HUES48 (cell line): ENCODE results near the gene DLG2.

Experiments used
- H3K27ac ChIP-seq: one replicate; pipeline ENCODE4 v1.7.0; 2013; ENCODE audit warnings: low read depth, low read length, inconsistent platforms
- H3K27me3 ChIP-seq: 2 replicates; pipeline ENCODE4 v1.6.1; 2013; ENCODE audit warnings: mild to moderate bottlenecking, low read length; ENCODE audit not compliant: control insufficient read depth, insufficient read depth
- H3K36me3 ChIP-seq: 2 replicates; pipeline ENCODE4 v1.6.1; 2013; ENCODE audit warnings: low read length; ENCODE audit not compliant: control insufficient read depth, insufficient read depth
- H3K4me1 ChIP-seq: 2 replicates; pipeline ENCODE4 v1.6.1; 2013; ENCODE audit warnings: mild to moderate bottlenecking, low read length; ENCODE audit not compliant: control insufficient read depth, insufficient read depth
- H3K4me3 ChIP-seq: 2 replicates; pipeline ENCODE4 v1.5.1; 2013; ENCODE audit warnings: mild to moderate bottlenecking, low read depth, low read length
- H3K9ac ChIP-seq: 2 replicates; pipeline ENCODE4 v1.6.1; 2013; ENCODE audit warnings: mild to moderate bottlenecking, low read depth, low read length, moderate library complexity
- H3K9me3 ChIP-seq: 2 replicates; pipeline ENCODE4 v1.6.1; 2013; ENCODE audit warnings: low read length; ENCODE audit not compliant: control insufficient read depth, insufficient read depth

Gene DLG2

DNA sequence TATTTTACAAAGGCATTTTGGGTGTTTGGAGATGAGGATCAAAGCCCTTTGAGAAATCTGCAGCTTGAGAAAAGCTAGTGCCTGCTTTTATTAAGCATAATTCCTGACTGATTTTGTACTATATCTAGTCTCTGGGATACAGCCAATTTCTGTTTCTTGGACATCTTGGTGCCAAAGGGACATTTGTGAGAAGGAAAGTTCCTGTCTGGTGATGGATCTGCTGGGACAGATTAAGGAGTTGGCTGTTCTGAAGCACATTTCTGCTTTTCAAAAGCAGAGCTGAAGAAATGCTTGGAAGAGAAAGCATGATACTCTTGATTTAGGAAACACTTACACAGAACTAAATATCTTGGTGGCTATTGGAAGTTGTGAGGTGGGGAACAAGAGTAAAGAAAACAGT, 2086.4 kb downstream of the DLG2 start:
- no peak overlapping the region for H3K4me3 ChIP-seq
- no peaks in the 10 kb centered on the region for H3K9me3 ChIP-seq
- H3K36me3 ChIP-seq = no peaks in the 10 kb centered on the region
- no peak overlapping the region for H3K27ac ChIP-seq
- no peaks in the 10 kb centered on the region for H3K27me3 ChIP-seq
- H3K4me1 ChIP-seq = no peaks in the 10 kb centered on the region
- no peak overlapping the region for H3K9ac ChIP-seq

DNA sequence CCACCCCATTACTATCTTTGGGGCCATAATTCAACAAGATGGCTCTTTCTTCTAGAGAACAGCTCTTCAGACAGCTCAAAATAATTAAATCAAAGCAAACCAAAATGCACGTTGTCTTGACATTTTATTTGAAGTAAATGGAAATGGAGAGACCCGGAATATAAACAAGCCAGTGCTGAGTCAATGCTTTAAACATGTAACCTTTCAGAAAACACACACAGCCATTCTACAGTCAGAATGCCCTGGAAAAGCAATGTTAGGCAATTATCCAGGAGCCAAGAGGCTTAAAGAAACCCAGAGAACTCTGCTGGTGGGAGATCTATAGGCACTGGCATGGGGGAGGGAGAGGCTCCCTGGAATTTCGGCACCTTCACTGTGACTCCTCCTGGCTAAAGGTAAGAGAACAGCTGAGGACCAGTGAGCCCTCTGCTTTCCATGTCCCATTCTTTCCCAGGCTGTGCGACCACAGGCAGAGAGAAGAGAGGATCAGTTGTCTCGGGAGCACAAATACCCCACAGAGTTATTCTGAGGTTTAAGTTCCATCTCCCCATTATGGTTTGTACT, 2086.9 kb downstream of the DLG2 start:
- Histone ChIP-seq H3K9ac (no peak overlapping the region), H3K4me1 (no peaks in the 10 kb centered on the region), H3K36me3 (no peaks in the 10 kb centered on the region), H3K4me3 (no peak overlapping the region), H3K27me3 (no peaks in the 10 kb centered on the region), H3K9me3 (no peaks in the 10 kb centered on the region), H3K27ac (no peak overlapping the region)

DNA sequence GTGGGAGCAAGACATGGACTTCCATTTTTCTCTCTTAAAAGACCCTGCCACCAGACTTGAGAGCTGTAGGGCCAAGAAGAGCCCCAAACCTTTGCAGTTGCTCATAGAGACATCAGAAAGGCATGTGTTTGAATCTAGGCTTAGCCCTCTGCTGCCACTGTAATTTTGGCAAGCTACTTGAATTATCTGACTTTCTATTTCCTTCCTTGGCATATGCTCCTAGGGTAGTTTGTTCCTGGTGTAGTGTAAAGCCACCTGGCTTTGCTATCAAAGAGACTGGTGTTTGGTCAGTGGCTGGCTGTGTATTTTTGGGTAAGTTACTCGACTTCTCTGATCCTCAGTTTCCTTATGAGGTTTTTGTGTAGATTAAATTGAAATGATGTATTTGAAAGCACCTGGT, 2088.9 kb downstream of the DLG2 start:
- H3K4me3 ChIP-seq = no peak overlapping the region
- H3K27me3 ChIP-seq = no peaks in the 10 kb centered on the region
- no peaks in the 10 kb centered on the region for H3K36me3 ChIP-seq
- no peaks in the 10 kb centered on the region for H3K9me3 ChIP-seq
- H3K4me1 ChIP-seq = no peaks in the 10 kb centered on the region
- H3K9ac ChIP-seq = no peak overlapping the region
- H3K27ac ChIP-seq = no peak overlapping the region

DNA sequence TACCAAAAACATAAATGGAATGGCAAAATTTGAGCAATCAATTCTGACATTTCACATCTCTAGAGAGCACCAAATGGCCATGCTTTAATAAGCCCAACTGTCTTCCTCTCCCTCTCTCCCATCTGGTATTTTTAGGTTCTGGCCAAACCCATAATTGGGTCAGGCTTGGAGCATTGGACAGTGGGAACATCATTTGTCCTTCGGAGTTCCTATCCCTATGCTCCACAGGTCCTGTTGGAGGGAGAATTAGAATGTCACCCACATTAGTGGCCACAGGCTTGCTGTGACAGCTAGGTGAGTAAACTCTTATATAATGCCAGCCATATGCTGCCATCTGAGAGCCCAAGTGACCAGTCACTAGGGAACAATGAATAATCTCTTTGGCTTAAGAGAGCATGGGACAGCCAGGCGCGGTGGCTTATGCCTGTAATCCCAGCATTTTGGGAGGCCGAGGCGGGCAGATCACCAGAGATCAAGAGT, 2090.0 kb downstream of the DLG2 start:
- Histone ChIP-seq H3K36me3 (no peaks in the 10 kb centered on the region), H3K4me1 (no peaks in the 10 kb centered on the region), H3K27me3 (no peaks in the 10 kb centered on the region), H3K27ac (no peak overlapping the region), H3K9me3 (no peaks in the 10 kb centered on the region), H3K4me3 (no peak overlapping the region), H3K9ac (no peak overlapping the region)

DNA sequence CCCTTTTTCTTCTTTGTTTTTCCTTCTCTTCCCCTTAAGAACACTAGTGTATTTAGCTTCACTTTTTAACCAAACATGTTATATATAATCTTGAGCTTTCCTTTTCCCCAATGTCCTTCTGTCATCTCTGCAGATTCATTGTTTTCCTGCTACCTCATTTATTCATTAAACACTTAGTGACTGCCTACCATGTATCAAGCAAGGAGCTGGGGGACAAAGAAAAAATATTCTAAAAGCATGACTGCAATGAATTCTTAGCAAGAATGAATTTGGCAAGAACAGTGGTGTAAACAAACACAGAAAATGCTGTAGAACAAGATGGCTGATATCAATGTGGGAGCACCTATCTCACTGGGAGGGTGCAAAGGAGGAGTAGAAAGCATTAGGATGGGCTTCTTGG, 2094.0 kb downstream of the DLG2 start:
- Histone ChIP-seq H3K36me3 (no peaks in the 10 kb centered on the region), H3K27ac (no peak overlapping the region), H3K4me3 (no peak overlapping the region), H3K9me3 (no peaks in the 10 kb centered on the region), H3K27me3 (no peaks in the 10 kb centered on the region), H3K4me1 (no peaks in the 10 kb centered on the region), H3K9ac (no peak overlapping the region)

DNA sequence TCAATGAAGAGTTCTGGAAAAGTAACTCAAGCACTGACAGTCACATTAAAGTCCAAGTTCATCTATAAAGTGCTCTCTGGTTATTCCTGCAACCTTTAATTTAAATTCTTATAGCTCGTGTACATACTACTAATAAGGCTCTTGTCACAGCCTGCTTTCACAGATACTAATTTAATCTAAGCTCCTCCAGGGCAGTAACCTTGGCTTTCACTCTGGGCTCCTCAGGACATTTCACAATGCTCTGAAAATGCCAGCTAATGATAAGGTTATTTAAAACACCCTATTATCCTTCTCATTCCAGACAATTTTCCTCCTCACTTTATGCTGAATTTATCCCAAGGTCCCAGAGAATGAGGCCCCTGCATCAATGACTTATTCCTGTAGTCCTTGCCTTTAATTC, 2098.3 kb downstream of the DLG2 start:
- Histone ChIP-seq H3K4me1 (0 out of 2 replicates have a peak, but pooled peaks cover 7% of the 10 kb centered on the region), H3K27ac (no peak overlapping the region), H3K27me3 (no peaks in the 10 kb centered on the region), H3K9me3 (no peaks in the 10 kb centered on the region), H3K4me3 (no peak overlapping the region), H3K9ac (no peak overlapping the region), H3K36me3 (no peaks in the 10 kb centered on the region)

DNA sequence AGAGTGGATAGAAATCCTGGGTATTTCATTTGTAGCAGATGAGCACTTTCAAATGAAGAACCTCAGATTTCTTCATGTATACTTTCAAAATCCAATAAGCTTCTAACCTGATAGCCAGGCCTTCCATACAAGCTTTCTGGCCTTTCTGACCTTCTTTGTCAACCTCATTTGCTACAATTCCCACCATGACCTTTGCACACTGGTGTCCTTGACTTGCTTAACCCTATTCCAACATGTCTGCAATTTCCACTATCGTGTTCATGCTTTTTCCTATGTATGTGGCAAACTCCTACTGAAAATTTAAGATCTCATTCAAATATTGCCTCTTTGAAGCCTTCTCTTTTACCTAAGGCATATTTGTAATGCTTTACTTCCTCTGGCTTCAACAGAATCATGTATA, 2098.9 kb downstream of the DLG2 start:
- Histone ChIP-seq H3K4me1 (0 out of 2 replicates have a peak, but pooled peaks cover 7% of the 10 kb centered on the region), H3K27ac (no peak overlapping the region), H3K9ac (no peak overlapping the region), H3K27me3 (no peaks in the 10 kb centered on the region), H3K36me3 (no peaks in the 10 kb centered on the region), H3K4me3 (no peak overlapping the region), H3K9me3 (no peaks in the 10 kb centered on the region)

DNA sequence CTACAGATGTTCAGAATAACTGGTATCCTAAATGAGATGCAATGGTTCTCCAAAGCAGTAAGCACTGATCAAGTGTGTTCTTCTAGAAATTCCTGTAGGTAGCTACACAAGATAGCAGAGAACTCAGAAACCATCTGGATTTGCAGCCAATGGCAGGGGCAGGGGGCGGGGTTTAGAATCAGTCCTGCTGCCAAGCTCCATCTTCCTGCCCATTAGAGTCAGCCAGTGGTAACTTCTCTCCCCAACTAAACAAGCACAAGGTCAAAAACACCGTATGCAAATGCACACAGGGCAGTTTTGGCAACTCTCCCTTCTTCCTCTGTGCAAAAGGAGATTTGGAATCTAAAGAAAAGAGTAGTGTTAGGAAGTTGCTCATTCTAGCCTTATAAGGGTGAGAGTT, 2103.5 kb downstream of the DLG2 start:
- Histone ChIP-seq H3K27ac (no peak overlapping the region), H3K27me3 (no peaks in the 10 kb centered on the region), H3K4me1 (0 out of 2 replicates have a peak, but pooled peaks cover 7% of the 10 kb centered on the region), H3K36me3 (no peaks in the 10 kb centered on the region), H3K9ac (no peak overlapping the region), H3K4me3 (no peak overlapping the region), H3K9me3 (peaks cover 3% of the 10 kb centered on the region; the same call in 1 of the 2 replicates)

DNA sequence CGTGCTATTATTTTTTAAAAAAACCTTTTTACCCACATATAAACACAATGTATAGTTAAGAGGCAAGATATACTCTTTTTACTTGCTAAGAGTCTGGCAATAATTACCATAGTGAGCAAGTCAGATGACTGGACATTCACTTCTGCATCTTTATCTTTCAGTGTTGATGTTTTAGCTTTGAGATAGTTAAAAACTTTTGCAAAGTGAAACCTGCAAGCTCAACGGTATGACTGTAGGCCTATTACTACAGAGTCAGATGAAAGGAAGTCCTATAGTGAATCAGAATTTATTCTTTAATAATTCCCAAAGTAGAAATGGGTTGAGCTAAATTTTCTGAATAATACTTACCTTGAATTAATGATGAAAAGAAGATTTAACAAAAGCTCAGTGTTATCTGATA, 2104.2 kb downstream of the DLG2 start:
- no peaks in the 10 kb centered on the region for H3K36me3 ChIP-seq
- H3K27me3 ChIP-seq = no peaks in the 10 kb centered on the region
- H3K27ac ChIP-seq = no peak overlapping the region
- H3K4me3 ChIP-seq = no peak overlapping the region
- H3K9ac ChIP-seq = no peak overlapping the region
- H3K9me3 ChIP-seq = peaks cover 9% of the 10 kb centered on the region; the same call in 1 of the 2 replicates
- H3K4me1 ChIP-seq = 0 out of 2 replicates have a peak, but pooled peaks cover 7% of the 10 kb centered on the region

DNA sequence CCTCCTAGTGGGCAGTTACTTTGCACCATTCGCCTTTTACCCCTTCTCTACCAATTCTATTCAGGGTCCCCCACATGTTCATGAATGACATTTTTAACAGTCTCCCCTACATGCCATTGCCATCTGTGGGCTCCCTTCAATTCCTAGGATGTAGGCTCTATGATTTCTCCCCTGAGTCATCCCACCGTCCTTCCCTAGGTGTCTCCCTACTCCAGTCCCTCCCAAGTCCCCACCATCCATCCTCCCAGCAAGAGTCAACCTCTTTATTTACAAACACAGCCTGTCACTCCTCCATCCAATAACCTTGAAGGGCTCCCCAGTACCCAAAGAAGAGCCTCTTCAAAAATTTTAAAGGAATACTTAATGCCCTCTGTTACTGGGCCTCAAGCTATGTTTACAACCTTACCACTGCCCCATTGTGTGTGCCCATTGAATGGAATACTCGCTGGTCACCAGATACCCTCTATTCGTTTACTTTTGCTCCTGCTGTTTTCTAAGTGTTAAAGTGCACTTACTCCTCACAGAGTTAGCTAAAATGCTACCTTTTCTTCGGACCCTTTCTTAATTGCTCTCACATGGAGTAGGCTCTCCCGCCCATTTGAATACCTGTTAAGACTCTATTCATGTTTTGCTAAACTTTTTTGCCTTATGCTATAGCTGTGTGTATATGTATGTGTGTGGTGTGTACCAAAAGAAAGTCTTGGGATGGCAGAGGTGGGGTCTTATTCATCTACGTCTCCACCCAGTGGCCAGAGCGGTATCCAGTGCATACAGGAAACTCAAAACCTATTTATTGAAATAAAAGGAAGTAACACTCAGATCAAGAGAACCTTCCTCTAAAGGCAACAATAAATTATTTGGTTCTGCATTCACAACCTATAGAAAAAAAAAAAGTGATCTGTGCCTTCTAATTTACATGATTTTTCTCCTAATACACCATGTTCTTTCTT, 2105.2 kb downstream of the DLG2 start:
- H3K36me3 ChIP-seq = no peaks in the 10 kb centered on the region
- H3K9me3 ChIP-seq = peaks cover 9% of the 10 kb centered on the region; the same call in 1 of the 2 replicates
- H3K9ac ChIP-seq = no peak overlapping the region
- no peaks in the 10 kb centered on the region for H3K27me3 ChIP-seq
- H3K4me1 ChIP-seq = 0 out of 2 replicates have a peak, but pooled peaks cover 7% of the 10 kb centered on the region
- no peak overlapping the region for H3K27ac ChIP-seq
- no peak overlapping the region for H3K4me3 ChIP-seq

DNA sequence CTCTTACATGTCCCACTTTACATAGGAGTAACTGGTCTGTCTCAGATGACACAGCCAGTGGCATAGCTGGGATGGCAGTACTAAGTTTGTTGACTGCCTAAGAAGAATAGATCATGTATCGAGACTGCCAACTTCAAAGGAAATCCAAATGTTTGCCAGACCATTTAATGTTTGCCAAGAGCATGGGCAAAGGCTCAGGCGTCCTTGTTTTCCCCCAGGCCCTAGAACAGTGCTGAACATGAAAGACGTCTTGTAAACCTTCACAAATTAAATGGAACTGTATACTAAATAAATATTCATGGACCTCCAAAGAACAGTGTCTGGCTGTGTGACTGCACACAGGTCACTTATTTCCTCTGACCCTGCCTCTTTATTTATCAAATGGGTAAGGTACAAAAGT, 2106.3 kb downstream of the DLG2 start:
- Histone ChIP-seq H3K27ac (no peak overlapping the region), H3K4me1 (0 out of 2 replicates have a peak, but pooled peaks cover 7% of the 10 kb centered on the region)

More for the DNA sequence above, 2106.3 kb downstream of the DLG2 start:
- H3K36me3 ChIP-seq = no peaks in the 10 kb centered on the region
- H3K9me3 ChIP-seq = peaks cover 9% of the 10 kb centered on the region; the same call in 1 of the 2 replicates
- no peaks in the 10 kb centered on the region for H3K27me3 ChIP-seq
- no peak overlapping the region for H3K4me3 ChIP-seq
- H3K9ac ChIP-seq = no peak overlapping the region
